ENCODE data around the gene TTF1.

DNA sequence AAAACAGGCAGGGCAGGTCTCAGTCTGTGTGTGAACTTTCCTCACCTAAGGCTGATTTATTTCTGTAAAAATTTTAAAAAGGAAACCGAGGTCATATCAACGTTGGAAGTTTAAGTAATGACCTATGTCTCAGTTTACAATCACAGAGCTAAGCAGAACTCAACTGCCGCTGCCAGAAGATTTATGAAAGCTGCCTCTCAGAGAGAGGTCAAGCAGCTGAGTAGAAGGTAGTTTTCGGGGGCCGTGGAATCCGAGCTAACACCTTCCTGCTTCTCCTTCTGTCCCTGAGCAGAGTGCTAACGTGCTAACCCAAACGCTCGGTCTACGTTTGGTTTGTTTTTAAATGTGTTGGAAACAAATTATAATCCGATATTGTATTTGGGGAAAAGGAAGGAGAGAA, 11.1 kb downstream of the TTF1 start:
- TF ChIP-seq CTCF (IDR thresholded peaks at IDR 0.05) (no peak), TAF1 (IDR thresholded peaks at IDR 0.05; ENCODE audit: borderline replicate concordance, low read depth, low read length) (no peak), REST (IDR thresholded peaks at IDR 0.05; ENCODE audit: low read depth, low read length) (no peak), RAD21 (IDR thresholded peaks at IDR 0.05; ENCODE audit: low read length) (no peak), SIN3A (IDR thresholded peaks at IDR 0.05; ENCODE audit: borderline replicate concordance, low read depth, low read length) (no peak)

Data from SK-N-SH (cell line).